ENCODE results near the gene U2AF1L4. TPM values are rescaled to one million over a fixed set of nuclear protein-coding genes. Genes with fewer than 3 reads are reported as not detected.

The U2AF1L4 gene
- total RNA-seq, 4 donors from 2014 or later, result 18.8 to 45.5 (median 21.9) TPM

- H3K4me1 ChIP-seq, result peaks cover 53% of the 10 kb centered on the region
- peak in 1 of 3 donors; percentile 10 for TF ChIP-seq POLR2AphosphoS5 (IDR thresholded peaks at IDR 0.05)
- TF ChIP-seq CTCF (IDR thresholded peaks at IDR 0.05), result peak in 1 of 2 donors; percentile 27
- TF ChIP-seq EP300 (IDR thresholded peaks at IDR 0.05), result no peak
- TF ChIP-seq POLR2A (IDR thresholded peaks at IDR 0.05), result no peak
- 7% methylated on average over 39 of the region's 41 CpGs for WGBS
- peak overlapping the region; percentile 86 for H3K4me3 ChIP-seq
- H3K9me3 ChIP-seq, result no peaks in the 10 kb centered on the region
- peak overlapping the region; percentile 100 for H3K27ac ChIP-seq
- peaks cover 5% of the 10 kb centered on the region for H3K36me3 ChIP-seq
- H3K27me3 ChIP-seq, result no peaks in the 10 kb centered on the region
- peak; percentile 98 to 99 for DNase-seq (ENCODE audit: low spot score in 2 of 2)
Measured at GRCh38 chr19:35744430-35745327, 539 bp downstream of the U2AF1L4 start.

GRCh38 chr19:35743640-35744429 lies 1.4 kb downstream of the U2AF1L4 start:
- H3K36me3 ChIP-seq, result peaks cover 7% of the 10 kb centered on the region
- no peak overlapping the region for H3K27ac ChIP-seq
- H3K9me3 ChIP-seq, result no peaks in the 10 kb centered on the region
- H3K4me1 ChIP-seq, result peaks cover 48% of the 10 kb centered on the region
- DNase-seq (ENCODE audit: low spot score in 2 of 2), result no peak
- no peaks in the 10 kb centered on the region for H3K27me3 ChIP-seq
- TF ChIP-seq CTCF (IDR thresholded peaks at IDR 0.05), result no peak
- TF ChIP-seq POLR2A (IDR thresholded peaks at IDR 0.05), result no peak
- TF ChIP-seq EP300 (IDR thresholded peaks at IDR 0.05), result no peak
- TF ChIP-seq POLR2AphosphoS5 (IDR thresholded peaks at IDR 0.05), result no peak
- 91% methylated on average over 19 of the region's 19 CpGs for WGBS
- peak overlapping the region; percentile 86 for H3K4me3 ChIP-seq

GRCh38 chr19:35742121-35742724 lies 3.0 kb downstream of the U2AF1L4 start, which contains the start of gene IGFLR1:
Gene IGFLR1, minus strand, starts transcription at chr19:35742452. Its CDS starts 1,272 bp downstream, at chr19:35741180.
- WGBS, result 80% methylated on average over 9 of the region's 9 CpGs
- TF ChIP-seq EP300 (IDR thresholded peaks at IDR 0.05), result no peak
- TF ChIP-seq CTCF (IDR thresholded peaks at IDR 0.05), result no peak
- no peak for TF ChIP-seq POLR2AphosphoS5 (IDR thresholded peaks at IDR 0.05)
- no peak for TF ChIP-seq POLR2A (IDR thresholded peaks at IDR 0.05)
- Histone ChIP-seq H3K4me1 (peaks cover 40% of the 10 kb centered on the region), H3K9me3 (no peaks in the 10 kb centered on the region), H3K4me3 (peak within 1 kb of the TSS; percentile 69), H3K27ac (peak within 1 kb of the TSS; percentile 79), H3K27me3 (no peaks in the 10 kb centered on the region), H3K36me3 (peaks cover 22% of the 10 kb centered on the region)
- DNase-seq (ENCODE audit: low spot score in 2 of 2), result no peak

GRCh38 chr19:35741203-35741515 lies 4.1 kb downstream of the U2AF1L4 start:
- Histone ChIP-seq H3K9me3 (no peaks in the 10 kb centered on the region), H3K4me3 (peak overlapping the region; percentile 69), H3K36me3 (peaks cover 32% of the 10 kb centered on the region), H3K4me1 (peaks cover 34% of the 10 kb centered on the region), H3K27ac (peak overlapping the region; percentile 79), H3K27me3 (no peaks in the 10 kb centered on the region)
- WGBS, result 9% methylated on average over 12 of the region's 12 CpGs
- DNase-seq (ENCODE audit: low spot score in 2 of 2), result no peak
- TF ChIP-seq POLR2AphosphoS5 (IDR thresholded peaks at IDR 0.05) (no peak), EP300 (IDR thresholded peaks at IDR 0.05) (no peak), POLR2A (IDR thresholded peaks at IDR 0.05) (no peak), CTCF (IDR thresholded peaks at IDR 0.05) (no peak)
